MM.1S (cell line): ENCODE results near the gene CACNB2.

Experiments used
- EZH2 ChIP-seq: fragments of 300-600 bp; sonication (generic); optimal IDR thresholded peaks from 2 replicates; pipeline ENCODE3; 2017; ENCODE audit warnings: low read depth, mild to moderate bottlenecking, antibody characterized with exemption, low read length, mixed read lengths
- TF ChIP-seq, protein P1 (sequence below): fragments of 300-600 bp; sonication (generic); IDR thresholded peaks from 2 replicates; pipeline ENCODE4 v1.5.1; 2016; ENCODE audit warnings: antibody characterized with exemption, low read length, mixed read lengths

DNA sequence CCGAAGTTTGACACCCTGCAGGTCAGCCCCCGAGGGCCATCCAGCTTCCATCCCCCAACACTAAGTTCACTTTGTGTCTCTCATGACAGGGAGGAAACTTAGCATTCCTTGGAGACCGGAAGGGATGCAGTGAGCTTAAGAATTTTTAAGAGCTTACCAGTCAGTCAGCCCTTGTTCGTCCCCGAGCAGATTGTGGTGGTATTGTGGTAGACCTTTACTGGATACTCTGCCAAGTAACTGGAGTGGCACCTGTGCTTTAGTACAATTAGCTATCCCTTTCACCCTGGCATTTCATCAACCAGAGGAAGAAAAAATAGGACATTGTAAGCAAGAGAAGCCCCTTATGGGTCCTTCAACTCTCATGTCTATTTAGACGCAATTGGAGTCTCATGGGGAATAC, 436.4 kb downstream of the CACNB2 start:
- no peak for TF ChIP-seq EZH2
- TF ChIP-seq, protein P1, sequence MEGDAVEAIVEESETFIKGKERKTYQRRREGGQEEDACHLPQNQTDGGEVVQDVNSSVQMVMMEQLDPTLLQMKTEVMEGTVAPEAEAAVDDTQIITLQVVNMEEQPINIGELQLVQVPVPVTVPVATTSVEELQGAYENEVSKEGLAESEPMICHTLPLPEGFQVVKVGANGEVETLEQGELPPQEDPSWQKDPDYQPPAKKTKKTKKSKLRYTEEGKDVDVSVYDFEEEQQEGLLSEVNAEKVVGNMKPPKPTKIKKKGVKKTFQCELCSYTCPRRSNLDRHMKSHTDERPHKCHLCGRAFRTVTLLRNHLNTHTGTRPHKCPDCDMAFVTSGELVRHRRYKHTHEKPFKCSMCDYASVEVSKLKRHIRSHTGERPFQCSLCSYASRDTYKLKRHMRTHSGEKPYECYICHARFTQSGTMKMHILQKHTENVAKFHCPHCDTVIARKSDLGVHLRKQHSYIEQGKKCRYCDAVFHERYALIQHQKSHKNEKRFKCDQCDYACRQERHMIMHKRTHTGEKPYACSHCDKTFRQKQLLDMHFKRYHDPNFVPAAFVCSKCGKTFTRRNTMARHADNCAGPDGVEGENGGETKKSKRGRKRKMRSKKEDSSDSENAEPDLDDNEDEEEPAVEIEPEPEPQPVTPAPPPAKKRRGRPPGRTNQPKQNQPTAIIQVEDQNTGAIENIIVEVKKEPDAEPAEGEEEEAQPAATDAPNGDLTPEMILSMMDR = no peak
